ENCODE measurements around the gene CYB5RL. TPM values are rescaled to one million over a fixed set of nuclear protein-coding genes. Genes with fewer than 3 reads are reported as not detected.

The CYB5RL gene
- total and polyA plus RNA-seq, 7 donors, result 1.4 to 5.7 (median 4.4) TPM

GRCh38 chr1:54177726-54178125, 22.1 kb downstream of the CYB5RL start:
- H3K4me3 ChIP-seq, result no peak overlapping the region
- no peak for DNase-seq
- intact Hi-C loops (cut with DNase I), result no loop called here
- H3K27ac ChIP-seq, result no peak overlapping the region
- no peaks in the 10 kb centered on the region for H3K9me3 ChIP-seq
- no peaks in the 10 kb centered on the region for H3K27me3 ChIP-seq
- TF ChIP-seq POLR2AphosphoS5 (IDR thresholded peaks at IDR 0.05) (no peak), POLR2A (IDR thresholded peaks at IDR 0.05) (no peak), CTCF (IDR thresholded peaks at IDR 0.05) (no peak), EP300 (IDR thresholded peaks at IDR 0.05) (no peak)
- peaks cover 0 to 34% (median 3%) of the 10 kb centered on the region in 4 donors for H3K36me3 ChIP-seq
- no peaks in the 10 kb centered on the region for H3K4me1 ChIP-seq
- 95 to 98% methylated on average over 8 of the region's 8 CpGs for WGBS, 2 donors

- no peak overlapping the region for H3K27ac ChIP-seq
- H3K4me3 ChIP-seq, result no peak overlapping the region
- H3K36me3 ChIP-seq, result peaks cover 0 to 30% (median 3%) of the 10 kb centered on the region in 4 donors
- no peaks in the 10 kb centered on the region for H3K27me3 ChIP-seq
- H3K9me3 ChIP-seq, result no peaks in the 10 kb centered on the region
- DNase-seq, result no peak
- TF ChIP-seq EP300 (IDR thresholded peaks at IDR 0.05) (no peak), CTCF (IDR thresholded peaks at IDR 0.05) (no peak), POLR2A (IDR thresholded peaks at IDR 0.05) (no peak), POLR2AphosphoS5 (IDR thresholded peaks at IDR 0.05) (no peak)
- 95 to 97% methylated on average over 6 of the region's 6 CpGs for WGBS, 2 donors
- intact Hi-C loops (cut with DNase I), result no loop called here
- H3K4me1 ChIP-seq, result no peaks in the 10 kb centered on the region
Measured at GRCh38 chr1:54176621-54177327, 23.1 kb downstream of the CYB5RL start.

- WGBS, 2 donors, result 91 to 96% methylated on average over 4 of the region's 4 CpGs
- no peak for TF ChIP-seq POLR2AphosphoS5 (IDR thresholded peaks at IDR 0.05)
- TF ChIP-seq CTCF (IDR thresholded peaks at IDR 0.05), result no peak
- TF ChIP-seq EP300 (IDR thresholded peaks at IDR 0.05), result no peak
- TF ChIP-seq POLR2A (IDR thresholded peaks at IDR 0.05), result no peak
- no peaks in the 10 kb centered on the region for H3K9me3 ChIP-seq
- DNase-seq, result no peak
- peaks cover 0 to 19% (median 3%) of the 10 kb centered on the region in 4 donors for H3K36me3 ChIP-seq
- no peaks in the 10 kb centered on the region for H3K4me1 ChIP-seq
- no peaks in the 10 kb centered on the region for H3K27me3 ChIP-seq
- no peak overlapping the region for H3K4me3 ChIP-seq
- H3K27ac ChIP-seq, result no peak overlapping the region
- intact Hi-C loops (cut with DNase I), result no loop called here
Measured at GRCh38 chr1:54174106-54174505, 25.7 kb downstream of the CYB5RL start.

GRCh38 chr1:54173681-54174080, 26.1 kb downstream of the CYB5RL start:
- Histone ChIP-seq H3K9me3 (no peaks in the 10 kb centered on the region), H3K4me3 (no peak overlapping the region), H3K36me3 (peaks cover 0 to 15% (median 2%) of the 10 kb centered on the region in 4 donors), H3K27me3 (no peaks in the 10 kb centered on the region), H3K4me1 (no peaks in the 10 kb centered on the region), H3K27ac (no peak overlapping the region)
- intact Hi-C loops (cut with DNase I), result no loop called here
- DNase-seq, result no peak
- WGBS, 2 donors, result 83 to 86% methylated on average over 9 of the region's 9 CpGs
- TF ChIP-seq EP300 (IDR thresholded peaks at IDR 0.05) (no peak), POLR2A (IDR thresholded peaks at IDR 0.05) (no peak), CTCF (IDR thresholded peaks at IDR 0.05) (no peak), POLR2AphosphoS5 (IDR thresholded peaks at IDR 0.05) (no peak)

All from sigmoid colon (tissue), 7 donors.